Nephron (organoid): Measurements from ENCODE around the gene ABCC10.
A peak's percentile ranks its signal among the peaks of the same experiment; 100 is the strongest.

Experiments
- H3K27ac Mint-ChIP-seq, 3 experiments: 2 replicates each; pipeline ENCODE4 v1.8.0; 2020; ENCODE audit warnings: mixed read lengths in 3 of 3, mild to moderate bottlenecking in 2 of 3, moderate library complexity in 1 of 3
- H3K27me3 Mint-ChIP-seq: 2 replicates; pipeline ENCODE4 v1.8.0; 2021; ENCODE audit warnings: low read depth, mild to moderate bottlenecking, moderate library complexity, mixed read lengths
- H3K36me3 Mint-ChIP-seq: 2 replicates; pipeline ENCODE4 v1.8.0; 2020; ENCODE audit warnings: low read depth, mixed read lengths
- H3K4me1 Mint-ChIP-seq: 2 replicates; pipeline ENCODE4 v1.8.0; 2020; ENCODE audit warnings: mixed read lengths
- H3K4me3 Mint-ChIP-seq, 3 experiments: 2 replicates each; pipeline ENCODE4 v1.8.0; 2020; ENCODE audit warnings: mild to moderate bottlenecking in 3 of 3, mixed read lengths in 3 of 3, moderate library complexity in 2 of 3
- H3K9me3 Mint-ChIP-seq: 2 replicates; pipeline ENCODE4 v1.8.0; 2020; ENCODE audit warnings: mixed read lengths
- TF ChIP-seq, protein P1 (sequence below), 3 experiments: fragments of 200-600 bp; sonication (generic); IDR thresholded peaks; one replicate each; pipeline ENCODE4 v1.5.0; 2021; ENCODE audit warnings: antibody characterized with exemption in 3 of 3; ENCODE audit not compliant: unreplicated experiment in 3 of 3

ABCC10 gene

DNA sequence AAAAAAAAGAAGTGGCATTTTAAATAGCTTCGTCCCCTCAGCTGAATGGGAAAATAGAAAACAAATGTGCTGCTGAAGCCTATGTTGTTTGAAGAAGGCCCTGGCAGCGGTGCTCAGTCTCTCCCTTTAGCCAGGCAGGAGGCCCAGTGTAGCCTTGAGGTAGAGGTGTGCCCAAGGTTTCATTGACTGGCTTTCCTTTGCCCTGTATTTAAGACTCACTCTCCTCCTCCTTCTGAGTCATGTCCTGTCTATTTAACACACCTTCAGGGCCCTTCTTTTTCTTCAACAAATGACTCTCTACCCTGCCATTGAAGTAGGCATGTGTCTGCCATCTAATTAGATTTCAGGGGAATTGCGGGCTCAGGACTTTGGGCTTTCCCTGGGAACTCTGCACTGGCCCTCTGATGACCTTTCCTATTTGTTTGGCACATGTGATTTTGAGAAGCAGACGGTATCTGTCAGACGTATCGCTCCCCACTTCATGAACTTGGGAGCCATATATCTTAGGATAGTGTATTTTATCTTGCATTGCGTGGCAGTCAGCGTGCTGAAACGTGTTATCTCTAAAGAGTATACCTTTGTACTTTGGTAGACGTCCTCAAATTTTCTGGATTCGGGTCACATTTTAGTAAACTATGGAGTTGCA, 54.4 kb downstream of the ABCC10 start:
- H3K9me3 Mint-ChIP-seq: no peaks in the 10 kb centered on the region
- H3K4me3 Mint-ChIP-seq: peak overlapping the region in 2 of 3 experiments; percentile 7 to 26
- peaks cover 42% of the 10 kb centered on the region for H3K4me1 Mint-ChIP-seq
- H3K27ac Mint-ChIP-seq: no peak overlapping the region
- H3K36me3 Mint-ChIP-seq: peaks cover 9% of the 10 kb centered on the region
- TF ChIP-seq, protein P1, sequence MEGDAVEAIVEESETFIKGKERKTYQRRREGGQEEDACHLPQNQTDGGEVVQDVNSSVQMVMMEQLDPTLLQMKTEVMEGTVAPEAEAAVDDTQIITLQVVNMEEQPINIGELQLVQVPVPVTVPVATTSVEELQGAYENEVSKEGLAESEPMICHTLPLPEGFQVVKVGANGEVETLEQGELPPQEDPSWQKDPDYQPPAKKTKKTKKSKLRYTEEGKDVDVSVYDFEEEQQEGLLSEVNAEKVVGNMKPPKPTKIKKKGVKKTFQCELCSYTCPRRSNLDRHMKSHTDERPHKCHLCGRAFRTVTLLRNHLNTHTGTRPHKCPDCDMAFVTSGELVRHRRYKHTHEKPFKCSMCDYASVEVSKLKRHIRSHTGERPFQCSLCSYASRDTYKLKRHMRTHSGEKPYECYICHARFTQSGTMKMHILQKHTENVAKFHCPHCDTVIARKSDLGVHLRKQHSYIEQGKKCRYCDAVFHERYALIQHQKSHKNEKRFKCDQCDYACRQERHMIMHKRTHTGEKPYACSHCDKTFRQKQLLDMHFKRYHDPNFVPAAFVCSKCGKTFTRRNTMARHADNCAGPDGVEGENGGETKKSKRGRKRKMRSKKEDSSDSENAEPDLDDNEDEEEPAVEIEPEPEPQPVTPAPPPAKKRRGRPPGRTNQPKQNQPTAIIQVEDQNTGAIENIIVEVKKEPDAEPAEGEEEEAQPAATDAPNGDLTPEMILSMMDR (IDR thresholded peaks at IDR 0.05; ENCODE audit: unreplicated experiment in 3 of 3): no peak
- H3K27me3 Mint-ChIP-seq: no peaks in the 10 kb centered on the region

DNA sequence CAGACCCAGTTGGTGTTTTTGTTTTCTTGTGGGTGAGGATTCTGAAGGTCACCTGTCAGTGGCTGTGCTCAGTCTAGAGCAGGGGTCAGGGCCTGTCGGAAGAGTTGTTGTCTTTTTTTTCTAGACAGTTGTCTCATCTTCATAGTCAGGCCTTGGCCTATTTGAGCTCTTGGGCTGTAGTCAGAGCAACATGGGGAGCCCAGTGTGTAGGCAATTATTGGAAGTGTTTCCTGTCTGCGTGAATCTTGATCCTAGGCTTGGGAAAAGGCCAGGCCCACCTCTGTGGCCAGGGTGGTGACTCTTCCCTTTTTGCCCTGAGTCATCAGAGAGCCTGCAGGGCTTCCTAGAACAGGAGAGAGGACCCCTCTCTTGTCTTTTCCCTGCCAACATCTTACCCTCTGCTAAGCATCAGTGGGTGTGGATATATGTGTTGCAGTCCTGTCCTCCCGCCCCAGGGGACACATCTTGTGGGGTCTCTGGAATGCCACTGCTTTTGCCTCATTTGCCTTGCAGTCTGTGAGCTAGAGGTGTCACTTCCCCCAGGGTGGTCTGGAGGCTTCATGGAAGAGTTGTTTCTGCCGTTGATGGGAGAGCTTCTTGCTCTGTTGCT, 61.4 kb downstream of the ABCC10 start:
- Mint-ChIP-seq H3K27ac (peak overlapping the region in 2 of 3 experiments; percentile 73 to 78), H3K4me3 (peak overlapping the region in 1 of 3 experiments; percentile 61), H3K9me3 (no peaks in the 10 kb centered on the region), H3K36me3 (peaks cover 5% of the 10 kb centered on the region), H3K27me3 (no peaks in the 10 kb centered on the region), H3K4me1 (peaks cover 42% of the 10 kb centered on the region)
- TF ChIP-seq, protein P1 (IDR thresholded peaks at IDR 0.05; ENCODE audit: unreplicated experiment in 3 of 3): no peak

DNA sequence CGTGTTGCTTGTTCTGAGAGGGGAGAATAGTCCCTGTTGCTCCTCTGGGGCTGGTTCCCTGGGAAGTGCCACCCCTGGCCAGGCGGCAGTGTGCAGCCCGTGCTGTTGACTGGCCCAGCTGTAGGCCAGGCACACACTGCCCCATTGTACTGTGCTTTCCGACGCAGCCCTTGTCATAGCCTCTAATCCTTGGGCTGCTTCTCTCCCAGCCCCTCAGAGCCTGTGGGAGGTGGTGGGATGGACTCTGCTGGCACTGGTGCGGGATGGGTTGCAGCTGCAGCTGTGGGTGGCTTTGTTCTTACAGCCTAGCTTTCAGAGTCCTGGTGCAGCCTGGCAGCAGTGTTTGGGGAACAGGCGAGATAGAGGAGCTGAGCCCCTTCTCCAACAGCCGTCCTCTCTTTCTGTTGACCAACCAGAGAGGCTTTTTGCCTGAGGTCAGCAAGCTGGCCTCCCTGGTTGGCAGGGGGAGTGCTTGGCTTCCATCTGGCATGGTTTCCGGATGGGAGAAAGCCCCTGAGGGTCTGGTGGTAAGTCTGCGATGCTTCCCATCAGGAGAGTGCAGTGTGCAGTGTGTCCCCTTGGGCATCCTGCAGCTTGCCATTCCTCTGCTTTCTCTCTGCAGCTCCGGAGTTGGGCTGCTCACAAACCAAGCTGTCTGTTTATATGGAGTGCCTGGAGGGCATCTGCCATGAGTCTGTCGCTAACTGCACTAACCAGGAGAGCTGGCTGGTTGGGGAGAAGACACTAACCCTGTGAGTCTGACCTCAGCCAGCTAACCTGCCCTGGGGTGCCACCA, 62.1 kb downstream of the ABCC10 start:
- Mint-ChIP-seq H3K27ac (peak overlapping the region in 2 of 3 experiments; percentile 73 to 78), H3K4me3 (peak overlapping the region in 1 of 3 experiments; percentile 61), H3K27me3 (no peaks in the 10 kb centered on the region), H3K4me1 (peaks cover 46% of the 10 kb centered on the region), H3K9me3 (no peaks in the 10 kb centered on the region), H3K36me3 (peaks cover 5% of the 10 kb centered on the region)
- TF ChIP-seq, protein P1 (IDR thresholded peaks at IDR 0.05; ENCODE audit: unreplicated experiment in 3 of 3): no peak

DNA sequence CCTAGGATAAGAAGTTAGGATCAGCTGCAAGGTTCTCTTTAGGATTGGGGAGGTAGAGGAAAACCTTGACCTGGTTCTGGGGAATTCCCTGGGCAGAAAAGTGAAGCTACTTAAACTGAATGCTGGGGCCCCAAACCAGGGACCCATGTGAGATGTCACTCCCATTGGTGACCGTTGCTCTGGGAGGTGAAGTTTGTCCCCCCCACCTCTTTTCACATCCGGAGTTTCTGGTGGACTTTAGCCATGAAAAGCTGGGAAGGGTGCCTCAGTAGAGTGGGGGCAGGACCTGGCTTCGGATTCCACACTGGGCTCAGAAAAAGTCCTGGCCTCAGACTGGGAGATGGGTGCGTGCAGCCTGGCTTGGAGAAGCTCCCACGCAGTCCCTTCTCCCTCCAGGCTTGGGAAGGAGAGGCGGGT, 63.2 kb downstream of the ABCC10 start:
- no peak overlapping the region for H3K4me3 Mint-ChIP-seq
- H3K4me1 Mint-ChIP-seq: peaks cover 46% of the 10 kb centered on the region
- H3K27ac Mint-ChIP-seq: peak overlapping the region in 1 of 3 experiments; percentile 6
- H3K9me3 Mint-ChIP-seq: no peaks in the 10 kb centered on the region
- TF ChIP-seq, protein P1 (IDR thresholded peaks at IDR 0.05; ENCODE audit: unreplicated experiment in 3 of 3): no peak
- no peaks in the 10 kb centered on the region for H3K27me3 Mint-ChIP-seq
- H3K36me3 Mint-ChIP-seq: peaks cover 5% of the 10 kb centered on the region

DNA sequence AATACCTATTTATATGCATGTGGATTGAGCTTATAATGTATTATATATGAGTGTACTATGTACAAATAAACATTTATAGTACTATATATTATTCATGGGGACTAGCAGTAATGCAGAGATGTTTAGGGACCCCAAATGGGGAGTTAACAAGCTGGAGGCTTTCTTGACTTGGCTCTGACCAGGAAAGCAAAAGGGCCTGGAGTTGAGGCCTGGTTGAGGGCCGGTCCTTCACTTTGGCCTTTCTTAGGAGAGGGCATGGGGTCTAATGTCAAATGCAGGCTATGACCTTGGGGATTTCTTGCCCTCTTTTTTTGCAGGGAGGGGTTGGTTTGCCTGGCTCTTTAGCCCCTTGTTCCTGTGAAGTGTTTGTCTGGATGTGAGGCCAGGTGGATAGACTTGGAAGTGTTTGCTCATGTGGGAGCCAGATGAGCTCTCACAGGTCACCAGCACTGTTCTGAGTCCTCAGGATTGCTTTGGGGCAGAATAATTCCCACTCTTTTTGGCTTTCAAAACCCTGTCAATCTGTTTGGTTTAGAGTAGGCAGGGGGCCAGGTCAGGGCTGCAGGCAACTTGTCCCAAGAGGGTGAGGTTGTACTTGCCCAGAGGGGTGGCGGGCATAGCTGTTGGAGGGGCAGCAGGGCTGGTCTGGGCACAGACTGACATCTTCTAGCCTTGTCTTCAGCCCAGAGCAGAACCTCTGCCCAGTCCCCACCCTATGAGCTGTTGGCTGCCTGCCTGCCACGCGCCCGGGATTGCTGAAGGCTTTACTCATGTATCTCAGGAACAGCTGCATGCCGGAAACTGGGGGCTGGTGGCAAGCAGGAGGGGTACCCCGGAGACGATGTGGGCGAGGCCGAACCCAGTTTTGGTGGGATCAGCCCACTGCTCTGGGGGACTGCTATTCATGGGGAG, 64.7 kb downstream of the ABCC10 start:
- Mint-ChIP-seq H3K4me1 (peaks cover 47% of the 10 kb centered on the region), H3K27ac (no peak overlapping the region), H3K36me3 (peaks cover 5% of the 10 kb centered on the region), H3K27me3 (no peaks in the 10 kb centered on the region), H3K4me3 (peak overlapping the region in 1 of 3 experiments; percentile 48), H3K9me3 (no peaks in the 10 kb centered on the region)
- TF ChIP-seq, protein P1 (IDR thresholded peaks at IDR 0.05; ENCODE audit: unreplicated experiment in 3 of 3): no peak
